Astrocyte (in vitro differentiated cells and primary cell): ENCODE data around the gene ARHGAP23. TPM values are rescaled to one million over a fixed set of nuclear protein-coding genes. Genes with fewer than 3 reads are reported as not detected.

ENCODE experiments used
- DNase-seq: peaks from one replicate; pipeline ENCODE4 v3.0.0-alpha.2; 2010; ENCODE audit warnings: low read depth
- FAIRE-seq: peaks from 2 replicates; lab custom pipeline; 2011; peaks lifted over from hg19 to GRCh38; lab: Jason Lieb, UNC
- H2AFZ ChIP-seq: 2 replicates; pipeline ENCODE4 v1.6.0; 2012; ENCODE audit warnings: low read depth, low read length, inconsistent platforms
- H3K27ac ChIP-seq: 2 replicates; pipeline ENCODE4 v1.5.1; 2011; ENCODE audit warnings: low read depth, low read length, inconsistent platforms
- H3K27me3 ChIP-seq: 2 replicates; pipeline ENCODE4 v1.6.0; 2011; ENCODE audit warnings: low read length, inconsistent platforms; ENCODE audit not compliant: insufficient read depth
- H3K36me3 ChIP-seq: 2 replicates; pipeline ENCODE4 v1.5.1; 2011; ENCODE audit warnings: low read length, inconsistent platforms; ENCODE audit not compliant: insufficient read depth
- H3K4me1 ChIP-seq: 2 replicates; pipeline ENCODE4 v1.5.1; 2011; ENCODE audit warnings: low read length, inconsistent platforms; ENCODE audit not compliant: insufficient read depth
- H3K4me2 ChIP-seq: 2 replicates; pipeline ENCODE4 v1.6.0; 2012; ENCODE audit warnings: low read length, inconsistent platforms
- H3K4me3 ChIP-seq: 2 replicates; pipeline ENCODE4 v1.5.1; 2011; ENCODE audit warnings: low read depth, mild to moderate bottlenecking, low read length, inconsistent platforms; ENCODE audit not compliant: insufficient read depth
- H3K79me2 ChIP-seq: 2 replicates; pipeline ENCODE4 v1.6.0; 2012; ENCODE audit warnings: mild to moderate bottlenecking, low read length, inconsistent platforms; ENCODE audit not compliant: insufficient read depth
- H3K9ac ChIP-seq: 2 replicates; pipeline ENCODE4 v1.6.0; 2012; ENCODE audit warnings: mild to moderate bottlenecking, low read length, inconsistent platforms
- H3K9me3 ChIP-seq: 2 replicates; pipeline ENCODE4 v1.5.1; 2012; ENCODE audit warnings: low read depth, mild to moderate bottlenecking, low read length, inconsistent platforms; ENCODE audit not compliant: insufficient read depth
- H4K20me1 ChIP-seq: 2 replicates; pipeline ENCODE4 v1.6.0; 2012; ENCODE audit warnings: low read length, inconsistent platforms; ENCODE audit not compliant: insufficient read depth
- H3K27ac Mint-ChIP-seq: one replicate; pipeline ENCODE4 v1.8.0; 2021; ENCODE audit warnings: mild to moderate bottlenecking, mixed read lengths; ENCODE audit not compliant: unreplicated experiment
- H3K27me3 Mint-ChIP-seq: one replicate; pipeline ENCODE4 v1.8.0; 2021; ENCODE audit warnings: low read depth, mixed read lengths; ENCODE audit not compliant: unreplicated experiment
- H3K36me3 Mint-ChIP-seq: one replicate; pipeline ENCODE4 v1.8.0; 2021; ENCODE audit warnings: low read depth, mixed read lengths; ENCODE audit not compliant: unreplicated experiment
- H3K4me1 Mint-ChIP-seq: one replicate; pipeline ENCODE4 v1.8.0; 2021; ENCODE audit warnings: low read depth, mixed read lengths; ENCODE audit not compliant: unreplicated experiment
- H3K4me3 Mint-ChIP-seq: one replicate; pipeline ENCODE4 v1.8.0; 2021; ENCODE audit warnings: mild to moderate bottlenecking, moderate library complexity, mixed read lengths; ENCODE audit not compliant: unreplicated experiment
- H3K9me3 Mint-ChIP-seq: one replicate; pipeline ENCODE4 v1.8.0; 2021; ENCODE audit warnings: mild to moderate bottlenecking, mixed read lengths; ENCODE audit not compliant: unreplicated experiment
- CTCF ChIP-seq: IDR thresholded peaks from 2 replicates; pipeline ENCODE4 v1.5.1; 2011; ENCODE audit warnings: low read depth, mild to moderate bottlenecking, inconsistent platforms, low read length, moderate library complexity; ENCODE audit not compliant: insufficient read depth
- EZH2 ChIP-seq: IDR thresholded peaks from 2 replicates; pipeline ENCODE4 v1.6.1; 2012; ENCODE audit warnings: mild to moderate bottlenecking, low read length, inconsistent platforms; ENCODE audit not compliant: insufficient read depth
- total RNA-seq: library from RNA; stranded (reverse); gene quantifications from 2 replicates; pipeline ENCODE4 v1.2.1, GENCODE V29; 2021

Gene ARHGAP23
- total RNA-seq, 1 donor from 2014 or later = 118 TPM

- no peak for FAIRE-seq
- H3K27ac Mint-ChIP-seq = peak overlapping the region; percentile 80
These were observed 32.7 kb downstream of the ARHGAP23 start for GRCh38 chr17:38460716-38461630.

GRCh38 chr17:38461683-38462082 lies 33.4 kb downstream of the ARHGAP23 start:
- Histone ChIP-seq H3K4me2 (no peak overlapping the region), H3K27me3 (no peaks in the 10 kb centered on the region), H4K20me1 (peaks cover 73% of the 10 kb centered on the region), H3K79me2 (peaks cover 82% of the 10 kb centered on the region), H3K9me3 (no peaks in the 10 kb centered on the region), H3K9ac (no peak overlapping the region), H2AFZ (no peak overlapping the region), H3K27ac (no peak overlapping the region), H3K36me3 (peaks cover 18% of the 10 kb centered on the region), H3K4me1 (peaks cover 27% of the 10 kb centered on the region), H3K4me3 (no peak overlapping the region)
- DNase-seq (no peak), FAIRE-seq (no peak)
- H3K4me1 Mint-ChIP-seq = peaks cover 29% of the 10 kb centered on the region
- H3K4me3 Mint-ChIP-seq = no peak overlapping the region
- peaks cover 1% of the 10 kb centered on the region for H3K9me3 Mint-ChIP-seq
- H3K36me3 Mint-ChIP-seq = peaks cover 20% of the 10 kb centered on the region
- no peaks in the 10 kb centered on the region for H3K27me3 Mint-ChIP-seq
- no peak overlapping the region for H3K27ac Mint-ChIP-seq
- TF ChIP-seq CTCF = no peak
- no peak for TF ChIP-seq EZH2

More at GRCh38 chr17:38460716-38461630, 32.7 kb downstream of the ARHGAP23 start:
- Histone ChIP-seq H3K79me2 (peaks cover 82% of the 10 kb centered on the region), H3K4me2 (no peak overlapping the region), H3K4me3 (no peak overlapping the region), H3K27ac (no peak overlapping the region), H3K9me3 (no peaks in the 10 kb centered on the region), H3K4me1 (peaks cover 30% of the 10 kb centered on the region), H3K9ac (no peak overlapping the region), H3K27me3 (no peaks in the 10 kb centered on the region), H4K20me1 (peaks cover 80% of the 10 kb centered on the region), H2AFZ (no peak overlapping the region), H3K36me3 (peaks cover 18% of the 10 kb centered on the region)
- Mint-ChIP-seq H3K4me1 (peaks cover 35% of the 10 kb centered on the region), H3K27me3 (no peaks in the 10 kb centered on the region), H3K9me3 (peaks cover 1% of the 10 kb centered on the region), H3K4me3 (peak overlapping the region; percentile 41), H3K36me3 (peaks cover 20% of the 10 kb centered on the region)
- TF ChIP-seq EZH2 (no peak), CTCF (no peak)
- no peak for DNase-seq
